Muscle layer of duodenum (tissue), 2 donors: Measurements from ENCODE around the gene GTPBP10.

Experiments
- H3K27ac ChIP-seq: one replicate; pipeline ENCODE4 v1.7.0; 2013; ENCODE audit warnings: mild to moderate bottlenecking, low read length
- H3K27me3 ChIP-seq: one replicate; pipeline ENCODE4 v1.7.0; 2013; ENCODE audit warnings: low read depth, mild to moderate bottlenecking, control low read depth, low read length
- H3K36me3 ChIP-seq, 2 donors: one replicate each; pipeline ENCODE4 v1.7.0; 2013; ENCODE audit warnings: low read length in 2 of 2, control low read depth in 1 of 2, mild to moderate bottlenecking in 1 of 2; ENCODE audit not compliant: insufficient read depth in 2 of 2, control insufficient read depth in 1 of 2
- H3K4me1 ChIP-seq, 2 donors: one replicate each; pipeline ENCODE4 v1.7.0; 2013; ENCODE audit warnings: low read length in 2 of 2, mild to moderate bottlenecking in 2 of 2, control low read depth in 1 of 2, moderate library complexity in 1 of 2; ENCODE audit not compliant: insufficient read depth in 2 of 2, control insufficient read depth in 1 of 2
- H3K4me3 ChIP-seq, 2 donors: one replicate each; pipeline ENCODE4 v1.7.0; 2013; ENCODE audit warnings: low read length in 2 of 2, low read depth in 1 of 2, mild to moderate bottlenecking in 1 of 2
- H3K9me3 ChIP-seq, 2 donors: one replicate each; pipeline ENCODE4 v1.7.0; 2013; ENCODE audit warnings: low read length in 2 of 2, control low read depth in 1 of 2, mild to moderate bottlenecking in 1 of 2; ENCODE audit not compliant: control insufficient read depth in 1 of 2
- donor health status: healthy.

Gene GTPBP10

DNA sequence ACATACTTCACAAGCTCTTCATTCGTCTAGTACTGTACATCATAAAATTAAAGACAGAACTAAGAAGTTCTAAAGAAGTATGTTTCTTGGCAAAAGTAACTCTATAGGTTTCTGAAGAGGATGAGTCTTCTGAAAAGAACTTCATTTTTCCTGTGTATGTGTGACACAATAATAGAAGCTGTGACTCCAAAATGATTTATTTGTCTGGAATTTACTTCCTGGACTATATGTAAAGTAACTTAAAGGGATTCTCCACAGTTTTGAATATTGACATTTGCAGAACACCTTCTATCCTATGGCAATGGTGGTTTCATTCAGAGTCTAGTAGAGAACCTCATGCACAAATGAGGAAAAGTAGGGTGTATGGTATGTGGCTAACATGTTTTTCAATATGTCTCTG, 36.9 kb downstream of the GTPBP10 start:
- Histone ChIP-seq H3K4me3 (no peak overlapping the region), H3K4me1 (no peaks in the 10 kb centered on the region), H3K27ac (no peak overlapping the region), H3K36me3 (peaks cover 37 to 61% of the 10 kb centered on the region in 2 donors), H3K27me3 (no peaks in the 10 kb centered on the region), H3K9me3 (no peaks in the 10 kb centered on the region)

DNA sequence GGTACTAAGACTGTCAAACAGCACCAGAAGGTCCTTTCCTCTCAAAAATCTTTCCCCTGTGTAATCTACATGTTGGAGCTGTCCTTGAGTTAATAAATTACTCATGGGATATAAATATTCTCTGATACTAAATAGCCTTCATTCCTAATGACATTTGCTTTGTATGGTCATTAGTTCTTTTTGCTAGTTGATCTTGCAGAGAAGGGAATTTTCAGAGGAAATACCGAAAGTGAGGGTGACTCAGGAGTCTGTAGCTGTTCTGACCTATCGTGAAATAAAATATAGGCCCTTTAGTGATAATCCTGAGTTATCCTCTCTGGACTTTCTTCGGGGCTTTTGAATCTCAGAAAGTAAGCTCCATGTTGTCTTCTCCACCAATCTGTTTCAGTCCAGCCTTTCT, 37.3 kb downstream of the GTPBP10 start:
- H3K4me3 ChIP-seq = no peak overlapping the region

DNA sequence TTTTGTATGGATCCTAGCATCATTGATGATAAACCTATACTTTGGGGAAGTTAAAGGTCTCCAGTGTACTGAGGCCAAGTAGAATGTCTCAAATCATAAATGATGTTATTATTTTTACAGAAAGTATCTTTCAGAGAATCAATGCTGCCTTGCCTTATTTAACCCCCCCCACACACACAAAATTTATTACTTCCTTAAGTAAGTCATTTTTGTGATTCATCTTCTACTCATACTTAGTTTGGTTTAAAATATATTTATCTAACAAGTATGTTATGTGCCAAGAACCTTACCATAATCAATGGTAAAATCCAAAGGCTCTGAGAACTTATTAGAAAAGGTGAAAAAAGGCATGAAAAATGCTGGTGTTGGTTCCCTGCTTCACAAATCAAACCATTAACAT, 37.9 kb downstream of the GTPBP10 start:
- H3K4me1 ChIP-seq = no peaks in the 10 kb centered on the region
- H3K36me3 ChIP-seq = peaks cover 31 to 51% of the 10 kb centered on the region in 2 donors

More for the DNA sequence above, 37.3 kb downstream of the GTPBP10 start:
- H3K27ac ChIP-seq = no peak overlapping the region
- H3K36me3 ChIP-seq = peaks cover 36 to 56% of the 10 kb centered on the region in 2 donors
- H3K9me3 ChIP-seq = no peaks in the 10 kb centered on the region
- H3K4me1 ChIP-seq = no peaks in the 10 kb centered on the region
- no peaks in the 10 kb centered on the region for H3K27me3 ChIP-seq

DNA sequence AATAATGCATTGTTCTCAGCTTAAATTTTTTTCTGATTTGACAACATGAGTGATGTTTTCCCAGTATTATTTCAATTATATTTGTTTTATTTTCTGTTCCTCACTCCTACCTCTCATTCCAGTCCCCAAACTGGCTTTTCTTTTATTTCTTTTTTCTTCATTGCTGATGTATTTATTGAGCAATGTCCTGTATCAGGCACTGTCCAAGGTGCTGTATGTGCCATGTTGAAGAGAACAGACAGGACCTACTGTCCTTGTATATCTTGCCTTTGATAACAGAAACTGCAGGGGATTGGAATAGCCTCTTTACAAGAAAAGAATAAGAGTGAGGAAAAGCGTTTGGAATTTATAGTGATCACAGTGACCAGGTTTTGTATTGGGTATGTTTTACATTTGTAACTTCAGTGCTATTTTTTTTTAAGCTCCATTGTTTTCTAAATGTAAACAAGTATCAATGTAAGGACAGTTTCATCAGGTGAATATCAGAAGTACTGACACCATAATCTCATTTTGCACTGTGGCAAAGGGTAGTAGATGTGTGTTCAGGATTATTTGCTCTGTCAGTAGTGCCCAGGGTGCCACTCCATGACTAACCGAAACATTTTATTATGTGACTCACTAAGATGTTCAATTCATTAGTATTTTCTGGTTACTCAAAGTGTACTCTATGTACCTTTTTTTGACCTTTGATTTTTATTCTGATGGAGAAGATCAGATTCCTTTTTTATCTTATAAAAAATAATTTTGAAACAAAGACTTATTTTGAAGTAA, 41.1 kb downstream of the GTPBP10 start:
- Histone ChIP-seq H3K9me3 (no peaks in the 10 kb centered on the region), H3K27me3 (no peaks in the 10 kb centered on the region), H3K27ac (no peak overlapping the region), H3K36me3 (peaks cover 16 to 21% of the 10 kb centered on the region in 2 donors), H3K4me1 (no peaks in the 10 kb centered on the region), H3K4me3 (no peak overlapping the region)

More for the DNA sequence above, 37.9 kb downstream of the GTPBP10 start:
- Histone ChIP-seq H3K27ac (no peak overlapping the region), H3K4me3 (no peak overlapping the region), H3K9me3 (no peaks in the 10 kb centered on the region), H3K27me3 (no peaks in the 10 kb centered on the region)

DNA sequence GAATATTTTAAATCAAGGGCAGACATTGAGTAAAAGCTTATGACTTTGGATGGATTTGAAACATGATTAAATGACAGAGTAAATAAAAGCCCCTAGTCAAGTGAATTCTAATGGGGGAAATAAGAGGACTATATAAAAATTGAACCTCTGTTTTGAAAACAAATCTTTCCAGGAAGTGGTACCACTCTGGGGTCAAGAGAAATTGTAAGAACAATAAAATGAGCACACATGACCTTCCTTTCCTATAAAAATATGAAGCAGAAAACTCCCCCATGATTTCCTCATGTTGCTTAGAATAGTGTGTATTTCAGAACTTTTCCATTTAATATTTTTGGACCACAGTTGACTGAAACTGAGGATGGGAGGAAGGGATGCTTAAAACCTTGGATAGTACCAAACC, 44.4 kb downstream of the GTPBP10 start:
- H3K27ac ChIP-seq = no peak overlapping the region

DNA sequence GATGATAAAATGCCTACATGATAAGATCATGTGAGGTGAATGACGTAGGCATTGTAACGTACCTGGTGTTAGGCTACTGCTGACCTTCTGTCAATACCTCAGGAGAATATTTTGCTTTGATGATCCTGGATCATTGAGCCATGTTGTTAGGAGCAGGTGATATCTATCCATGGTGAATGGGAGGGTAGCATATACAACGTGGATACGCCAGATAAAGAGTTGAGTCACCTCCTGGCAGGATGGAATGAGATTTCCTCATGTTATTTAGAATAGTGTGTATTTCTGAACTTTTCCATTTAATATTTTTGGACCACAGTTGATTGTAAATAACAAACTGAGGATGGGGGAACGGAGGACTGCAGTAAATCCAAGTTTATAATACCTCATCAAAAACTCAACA, 45.0 kb downstream of the GTPBP10 start:
- H3K9me3 ChIP-seq = no peaks in the 10 kb centered on the region
- H3K27ac ChIP-seq = no peak overlapping the region
- H3K27me3 ChIP-seq = no peaks in the 10 kb centered on the region
- no peak overlapping the region for H3K4me3 ChIP-seq
- no peaks in the 10 kb centered on the region for H3K36me3 ChIP-seq
- H3K4me1 ChIP-seq = no peaks in the 10 kb centered on the region

More for the DNA sequence above, 44.4 kb downstream of the GTPBP10 start:
- no peaks in the 10 kb centered on the region for H3K4me1 ChIP-seq
- H3K4me3 ChIP-seq = no peak overlapping the region
- no peaks in the 10 kb centered on the region for H3K9me3 ChIP-seq
- H3K27me3 ChIP-seq = no peaks in the 10 kb centered on the region
- no peaks in the 10 kb centered on the region for H3K36me3 ChIP-seq

DNA sequence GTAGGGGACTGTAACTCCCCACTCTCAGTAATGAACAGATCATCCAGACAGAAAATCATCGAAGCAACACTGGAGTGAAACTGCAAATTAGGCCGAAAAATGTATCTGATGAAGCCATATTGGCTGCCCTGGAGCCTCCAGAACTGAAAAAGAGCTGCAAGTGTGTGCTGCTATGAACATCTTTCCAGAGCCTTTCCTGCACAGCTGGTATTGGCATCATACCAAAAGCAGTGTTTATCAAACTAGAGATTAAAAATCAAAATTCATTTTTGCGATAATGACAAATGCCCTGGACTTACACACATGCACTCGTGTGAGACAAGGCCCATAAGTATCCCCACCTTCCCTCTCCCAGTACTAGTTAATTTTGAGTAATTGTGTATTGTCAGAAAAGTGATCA, 49.9 kb downstream of the GTPBP10 start:
- H3K27me3 ChIP-seq = no peaks in the 10 kb centered on the region
- H3K4me1 ChIP-seq = no peaks in the 10 kb centered on the region
- H3K4me3 ChIP-seq = no peak overlapping the region
- H3K27ac ChIP-seq = no peak overlapping the region
- peaks cover 0 to 4% of the 10 kb centered on the region in 2 donors for H3K9me3 ChIP-seq
- no peaks in the 10 kb centered on the region for H3K36me3 ChIP-seq

DNA sequence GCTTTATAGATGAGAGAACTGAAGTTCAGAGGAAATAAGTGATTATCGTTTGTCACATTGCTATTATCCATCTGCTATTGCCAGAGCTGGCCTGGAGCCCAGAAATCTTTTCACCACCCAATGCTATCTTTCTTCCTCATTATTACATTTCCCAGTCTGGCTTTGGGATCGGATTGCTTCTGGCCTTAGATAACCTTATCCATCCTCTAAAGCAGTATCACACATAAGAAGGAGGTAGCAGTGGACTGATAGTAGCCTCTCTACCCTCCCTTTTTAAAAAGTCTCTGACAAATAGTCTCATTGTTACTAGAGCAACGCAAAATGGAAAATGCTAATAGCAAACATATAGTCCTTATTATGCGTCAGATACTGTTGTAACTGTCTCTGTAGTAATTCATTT, 55.5 kb downstream of the GTPBP10 start:
- Histone ChIP-seq H3K27me3 (no peaks in the 10 kb centered on the region), H3K4me3 (no peak overlapping the region), H3K27ac (no peak overlapping the region), H3K36me3 (peaks cover 0 to 11% of the 10 kb centered on the region in 2 donors), H3K9me3 (peaks cover 0 to 4% of the 10 kb centered on the region in 2 donors), H3K4me1 (peaks cover 4 to 7% of the 10 kb centered on the region in 2 donors)

DNA sequence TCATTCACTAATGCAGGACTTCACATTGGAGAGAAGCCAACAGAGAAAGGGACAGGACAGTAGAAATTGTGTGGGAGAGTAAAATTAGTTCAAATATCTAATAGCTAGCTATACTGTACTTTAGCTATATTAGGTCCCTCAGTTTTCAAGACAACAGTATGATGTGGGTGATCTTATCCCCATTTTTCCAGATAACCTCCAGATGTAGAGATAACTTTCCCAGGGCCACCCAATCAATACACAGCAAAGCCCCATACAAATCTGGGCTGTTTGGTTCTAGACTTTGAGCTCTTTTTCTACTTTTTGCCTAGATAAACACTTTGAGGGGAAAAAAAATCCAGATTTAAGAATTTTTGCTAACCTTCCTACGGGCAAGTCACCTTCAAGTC, 56.3 kb downstream of the GTPBP10 start:
- H3K9me3 ChIP-seq = peaks cover 0 to 4% of the 10 kb centered on the region in 2 donors
- peak overlapping the region; percentile 94 for H3K27ac ChIP-seq
- peaks cover 4 to 7% of the 10 kb centered on the region in 2 donors for H3K4me1 ChIP-seq
- peaks cover 4 to 18% of the 10 kb centered on the region in 2 donors for H3K36me3 ChIP-seq
- no peaks in the 10 kb centered on the region for H3K27me3 ChIP-seq
- peak overlapping the region; percentile 79 to 88 for H3K4me3 ChIP-seq

DNA sequence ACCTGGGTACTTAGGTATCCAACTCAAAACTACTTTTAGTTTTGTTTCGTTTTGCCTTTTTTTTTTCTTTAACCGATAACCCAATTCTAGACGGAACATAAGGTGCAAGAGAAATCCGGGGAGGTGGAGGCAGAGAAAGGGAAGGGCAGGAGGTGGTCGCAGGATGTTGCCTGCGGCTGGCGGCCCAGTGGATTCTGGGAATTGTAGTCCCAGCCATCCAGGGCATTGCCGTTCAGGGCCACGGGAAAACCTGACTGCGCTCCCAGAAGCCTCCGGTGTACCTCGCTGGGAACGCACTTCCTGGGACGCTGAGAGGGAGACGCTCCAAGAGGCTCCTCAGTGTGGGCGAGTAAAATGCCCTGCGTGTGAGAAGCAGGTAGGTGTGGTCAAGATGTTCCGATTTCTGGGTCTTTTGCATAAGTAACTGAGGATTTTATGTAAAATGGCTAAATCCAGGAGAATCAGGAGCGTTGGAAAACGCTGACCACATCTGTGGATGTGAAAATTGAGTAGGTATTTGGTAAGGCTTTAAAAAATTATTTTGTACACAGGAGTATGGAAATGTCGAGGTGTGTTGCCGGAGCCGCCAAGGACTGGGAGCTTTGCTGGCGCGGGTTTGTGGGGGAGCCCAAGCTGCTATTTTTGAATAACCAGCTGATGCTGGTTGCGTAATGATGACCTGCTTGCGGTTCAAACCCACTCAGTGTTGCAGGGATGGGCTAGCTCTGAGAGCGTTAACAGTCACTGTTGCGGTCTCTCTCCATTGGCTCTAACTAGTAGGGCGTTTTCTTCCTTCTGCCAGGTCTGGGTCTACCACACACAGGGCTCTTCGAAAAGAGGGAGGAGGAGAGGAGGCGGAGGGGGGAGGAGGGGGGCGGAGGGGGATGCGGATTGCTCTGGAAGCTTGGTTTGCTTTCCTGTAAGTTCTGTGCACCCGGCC, 56.9 kb downstream of the GTPBP10 start, which contains the start of gene CLDN12:
CLDN12 (plus strand) TSS at position 288 of the 940 bp plus-strand sequence. CDS start 9,216 bp downstream, outside the sequence.
- H3K27me3 ChIP-seq = no peaks in the 10 kb centered on the region
- H3K4me1 ChIP-seq = peaks cover 4 to 7% of the 10 kb centered on the region in 2 donors
- H3K4me3 ChIP-seq = peak within 1 kb of the TSS; percentile 79 to 88
- peaks cover 0 to 3% of the 10 kb centered on the region in 2 donors for H3K9me3 ChIP-seq
- H3K27ac ChIP-seq = peak within 1 kb of the TSS; percentile 94
- H3K36me3 ChIP-seq = peaks cover 4 to 18% of the 10 kb centered on the region in 2 donors

DNA sequence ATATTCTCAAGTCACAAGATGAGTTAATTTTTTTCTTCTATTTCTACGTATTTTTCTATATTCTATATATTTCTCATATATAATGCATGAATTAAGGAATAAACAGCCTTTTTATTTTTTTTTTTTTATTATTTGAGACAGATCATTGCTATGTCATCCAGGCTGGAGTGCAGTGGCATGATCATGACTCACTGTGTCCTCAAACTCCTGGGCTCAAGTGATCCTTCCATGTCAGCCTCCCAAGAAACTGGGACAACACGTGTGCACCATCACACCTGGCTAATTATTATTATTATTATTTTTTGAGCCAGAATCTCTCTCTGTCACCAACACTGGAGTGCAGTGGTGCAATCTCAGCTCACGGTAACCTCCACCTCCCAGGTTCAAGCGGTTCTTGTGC, 58.3 kb downstream of the GTPBP10 start:
- H3K4me3 ChIP-seq = peak overlapping the region in 1 of 2 donors; percentile 88
- peaks cover 4 to 19% of the 10 kb centered on the region in 2 donors for H3K36me3 ChIP-seq
- no peaks in the 10 kb centered on the region for H3K27me3 ChIP-seq
- H3K9me3 ChIP-seq = no peaks in the 10 kb centered on the region
- H3K27ac ChIP-seq = no peak overlapping the region
- H3K4me1 ChIP-seq = peaks cover 4 to 7% of the 10 kb centered on the region in 2 donors
